ENCODE measurements around the gene NTM. TPM values are rescaled to one million over a fixed set of nuclear protein-coding genes. Genes with fewer than 3 reads are reported as not detected.

Gene NTM
- total RNA-seq, 1 experiment from 2014 or later: 9.9 TPM

- no peak overlapping the region for H3K18ac ChIP-seq (ENCODE audit: insufficient read length, low read depth, low read length)
- no peaks in the 10 kb centered on the region for H3K4me1 ChIP-seq (ENCODE audit: insufficient read depth, low read length)
- H4K91ac ChIP-seq (ENCODE audit: insufficient read length, low read depth, low read length): no peak overlapping the region
- H2BK5ac ChIP-seq (ENCODE audit: insufficient read length, low read length): no peak overlapping the region
- no CpG with 5 or more reads among the region's 2 CpGs for WGBS (ENCODE audit: extremely low coverage, insufficient read length, low lambda C conversion rate)
- no peak for TF ChIP-seq CTCF (conservative IDR thresholded peaks at IDR 0.05)
- H2AK5ac ChIP-seq (ENCODE audit: insufficient read length, low read length): no peak overlapping the region
- H3K23ac ChIP-seq (ENCODE audit: insufficient read length, low read depth, low read length): no peak overlapping the region
- no peak overlapping the region for H3K9ac ChIP-seq (ENCODE audit: extremely low read depth, insufficient read length, low read length)
- H2BK120ac ChIP-seq (ENCODE audit: low read depth, low read length, poor library complexity, severe bottlenecking): no peak overlapping the region
- no peak overlapping the region for H3K14ac ChIP-seq (ENCODE audit: insufficient read depth, low read length)
- no peak overlapping the region for H3T11ph ChIP-seq (ENCODE audit: low read length)
- peaks cover 7% of the 10 kb centered on the region in 2 experiments; a peak in 3 of 5 replicates for H3K9me3 Mint-ChIP-seq
- H3K27ac ChIP-seq (ENCODE audit: insufficient read length, low read depth, low read length): no peak overlapping the region
- peaks cover 8% of the 10 kb centered on the region for H3K9me3 ChIP-seq (ENCODE audit: control insufficient read depth, low read depth, low read length)
- DNase-seq: no peak
- H3K27me3 ChIP-seq (ENCODE audit: insufficient read depth, low read length): no peaks in the 10 kb centered on the region
- no peak overlapping the region for H4K5ac ChIP-seq (ENCODE audit: insufficient read length, low read depth, low read length)
- H2BK20ac ChIP-seq (ENCODE audit: low read depth, low read length, poor library complexity, severe bottlenecking): no peak overlapping the region
- H3K4ac ChIP-seq (ENCODE audit: low read depth, low read length): no peak overlapping the region
- H3K4me3 Mint-ChIP-seq: no peak overlapping the region
- H3K27ac Mint-ChIP-seq: no peak overlapping the region
- peaks cover 0 to 7% (median 6%) of the 10 kb centered on the region in 3 experiments for H3K36me3 Mint-ChIP-seq (ENCODE audit: insufficient read depth in 1 of 3, low read depth in 3 of 3)
- H3K4me2 ChIP-seq (ENCODE audit: insufficient read depth, insufficient read length, low read length): no peak overlapping the region
- peaks cover 2% of the 10 kb centered on the region; the same call in 1 of the 2 replicates for H3K27me3 Mint-ChIP-seq (ENCODE audit: low read depth)
- no peaks in the 10 kb centered on the region for H4K20me1 ChIP-seq (ENCODE audit: control insufficient read depth, insufficient read depth, insufficient read length)
- no peaks in the 10 kb centered on the region for H3K79me1 ChIP-seq (ENCODE audit: insufficient read depth, low read depth, low read length, poor library complexity, severe bottlenecking)
- H3K79me2 ChIP-seq (ENCODE audit: insufficient read depth, low read length): no peaks in the 10 kb centered on the region
- no peaks in the 10 kb centered on the region for H3K23me2 ChIP-seq (ENCODE audit: insufficient read length, low read depth, low read length, poor library complexity, severe bottlenecking)
- H3K4me1 Mint-ChIP-seq: no peaks in the 10 kb centered on the region
- no peak overlapping the region for H2BK15ac ChIP-seq (ENCODE audit: low read depth, low read length)
- H2AFZ ChIP-seq (ENCODE audit: low read length): no peak overlapping the region
- no peak overlapping the region for H3K56ac ChIP-seq (ENCODE audit: insufficient read length, low read depth, low read length)
- no peak overlapping the region for H2BK12ac ChIP-seq (ENCODE audit: insufficient read length, low read depth, low read length)
- H4K8ac ChIP-seq (replicated peaks; ENCODE audit: insufficient read length, low read depth, low read length): no peak overlapping the region
Observed at GRCh38 chr11:131993246-131993645, 622.8 kb downstream of the NTM start.
